GM21367 (cell line): ENCODE measurements around the gene RGS12.
A peak's percentile ranks its signal among the peaks of the same experiment; 100 is the strongest.

Experiments used
- ATAC-seq: cut with Tn5 transposase; IDR thresholded peaks from one replicate; pipeline ENCODE4 v1.9.1; 2021; ENCODE audit not compliant: unreplicated experiment

The RGS12 gene

GRCh38 chr4:3292571-3293400 lies at the start of gene RGS12:
Gene RGS12, plus strand, starts transcription at chr4:3293021. Its CDS starts 23,150 bp downstream, at chr4:3316171.
- peak; percentile 74 for ATAC-seq

- ATAC-seq = no peak
Observed at GRCh38 chr4:3243136-3243780, 49.6 kb upstream of the RGS12 start.

- ATAC-seq = no peak
Observed at GRCh38 chr4:3244002-3244401, 48.8 kb upstream of the RGS12 start.

- no peak for ATAC-seq
Observed at GRCh38 chr4:3244747-3245146, 48.1 kb upstream of the RGS12 start.

- ATAC-seq = no peak
Observed at GRCh38 chr4:3245676-3246075, 47.1 kb upstream of the RGS12 start.

- no peak for ATAC-seq
Observed at GRCh38 chr4:3246458-3247398, 46.1 kb upstream of the RGS12 start.

GRCh38 chr4:3247399-3248177 lies 45.2 kb upstream of the RGS12 start:
- no peak for ATAC-seq

GRCh38 chr4:3248178-3248480 lies 44.7 kb upstream of the RGS12 start:
- no peak for ATAC-seq

- ATAC-seq = no peak
Observed at GRCh38 chr4:3248811-3249661, 43.8 kb upstream of the RGS12 start, which contains the start of gene MSANTD1. Gene MSANTD1, plus strand, starts transcription at chr4:3249159. Its CDS starts 64 bp downstream, at chr4:3249223.

GRCh38 chr4:3249711-3250437 lies 42.9 kb upstream of the RGS12 start:
- no peak for ATAC-seq

- ATAC-seq = no peak
Observed at GRCh38 chr4:3250438-3250955, 42.3 kb upstream of the RGS12 start.

- no peak for ATAC-seq
Observed at GRCh38 chr4:3250956-3251690, 41.7 kb upstream of the RGS12 start.

GRCh38 chr4:3251691-3252479 lies 40.9 kb upstream of the RGS12 start:
- no peak for ATAC-seq

- no peak for ATAC-seq
Observed at GRCh38 chr4:3252480-3252828, 40.4 kb upstream of the RGS12 start.

GRCh38 chr4:3252831-3253641 lies 39.8 kb upstream of the RGS12 start:
- ATAC-seq = no peak

- no peak for ATAC-seq
Observed at GRCh38 chr4:3253808-3254207, 39.0 kb upstream of the RGS12 start.
